Osteocyte (in vitro differentiated cells): ENCODE measurements around the gene HECW1. TPM values are rescaled to one million over a fixed set of nuclear protein-coding genes. Genes with fewer than 3 reads are reported as not detected.
A peak's percentile ranks its signal among the peaks of the same experiment; 100 is the strongest.

Experiments used
- DNase-seq: peaks from one replicate; pipeline ENCODE4 v3.0.0; 2021; ENCODE audit warnings: mixed read lengths; ENCODE audit not compliant: unreplicated experiment; ENCODE audit errors: extremely low spot score
- H3K27ac Mint-ChIP-seq: one replicate; pipeline ENCODE4 v1.8.0; 2021; ENCODE audit warnings: mild to moderate bottlenecking, mixed read lengths; ENCODE audit not compliant: unreplicated experiment
- H3K27me3 Mint-ChIP-seq: one replicate; pipeline ENCODE4 v1.8.0; 2021; ENCODE audit warnings: mixed read lengths; ENCODE audit not compliant: unreplicated experiment
- H3K36me3 Mint-ChIP-seq: one replicate; pipeline ENCODE4 v1.8.0; 2021; ENCODE audit warnings: mixed read lengths; ENCODE audit not compliant: unreplicated experiment
- H3K4me1 Mint-ChIP-seq: one replicate; pipeline ENCODE4 v1.8.0; 2021; ENCODE audit warnings: mixed read lengths; ENCODE audit not compliant: unreplicated experiment
- H3K4me3 Mint-ChIP-seq: one replicate; pipeline ENCODE4 v1.8.0; 2021; ENCODE audit warnings: mild to moderate bottlenecking, moderate library complexity, mixed read lengths; ENCODE audit not compliant: unreplicated experiment
- H3K9me3 Mint-ChIP-seq: one replicate; pipeline ENCODE4 v1.8.0; 2021; ENCODE audit warnings: mixed read lengths; ENCODE audit not compliant: unreplicated experiment
- total RNA-seq: library from RNA; stranded (reverse); gene quantifications from 2 replicates; pipeline ENCODE4 v1.2.1, GENCODE V29; 2021
- TF ChIP-seq, protein P1 (sequence below): fragments of 200-600 bp; sonication (generic); IDR thresholded peaks from 2 replicates; pipeline ENCODE4 v1.5.0; 2021; ENCODE audit warnings: antibody characterized with exemption, mild to moderate bottlenecking, moderate library complexity

HECW1 gene
- total RNA-seq, 1 donor from 2014 or later, result 0.16 TPM

DNA sequence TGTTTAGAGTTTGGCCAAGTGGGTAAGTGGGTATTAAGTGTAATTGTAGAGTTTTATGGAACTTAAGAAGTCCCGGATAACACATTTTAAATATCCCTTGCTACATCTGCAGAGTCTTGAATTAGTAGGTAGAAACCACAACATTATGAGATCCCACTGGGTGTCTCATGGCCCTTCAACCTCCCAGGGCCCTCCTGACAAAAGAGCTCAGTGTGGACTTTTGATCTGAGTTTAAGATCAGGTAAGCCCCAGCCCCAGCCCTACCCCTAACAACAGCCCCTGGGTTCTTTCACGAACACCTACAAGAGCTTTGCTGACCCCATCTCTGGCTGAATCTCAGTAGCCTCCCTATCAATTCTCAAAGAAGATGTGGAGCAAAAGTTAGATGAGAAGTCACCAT is 405.0 kb downstream of the HECW1 start:
- H3K36me3 Mint-ChIP-seq, result no peaks in the 10 kb centered on the region
- H3K4me3 Mint-ChIP-seq, result no peak overlapping the region
- DNase-seq, result no peak
- no peak overlapping the region for H3K27ac Mint-ChIP-seq
- H3K27me3 Mint-ChIP-seq, result peaks cover 4% of the 10 kb centered on the region
- no peaks in the 10 kb centered on the region for H3K9me3 Mint-ChIP-seq
- TF ChIP-seq, protein P1, sequence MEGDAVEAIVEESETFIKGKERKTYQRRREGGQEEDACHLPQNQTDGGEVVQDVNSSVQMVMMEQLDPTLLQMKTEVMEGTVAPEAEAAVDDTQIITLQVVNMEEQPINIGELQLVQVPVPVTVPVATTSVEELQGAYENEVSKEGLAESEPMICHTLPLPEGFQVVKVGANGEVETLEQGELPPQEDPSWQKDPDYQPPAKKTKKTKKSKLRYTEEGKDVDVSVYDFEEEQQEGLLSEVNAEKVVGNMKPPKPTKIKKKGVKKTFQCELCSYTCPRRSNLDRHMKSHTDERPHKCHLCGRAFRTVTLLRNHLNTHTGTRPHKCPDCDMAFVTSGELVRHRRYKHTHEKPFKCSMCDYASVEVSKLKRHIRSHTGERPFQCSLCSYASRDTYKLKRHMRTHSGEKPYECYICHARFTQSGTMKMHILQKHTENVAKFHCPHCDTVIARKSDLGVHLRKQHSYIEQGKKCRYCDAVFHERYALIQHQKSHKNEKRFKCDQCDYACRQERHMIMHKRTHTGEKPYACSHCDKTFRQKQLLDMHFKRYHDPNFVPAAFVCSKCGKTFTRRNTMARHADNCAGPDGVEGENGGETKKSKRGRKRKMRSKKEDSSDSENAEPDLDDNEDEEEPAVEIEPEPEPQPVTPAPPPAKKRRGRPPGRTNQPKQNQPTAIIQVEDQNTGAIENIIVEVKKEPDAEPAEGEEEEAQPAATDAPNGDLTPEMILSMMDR, result no peak
- peaks cover 18% of the 10 kb centered on the region for H3K4me1 Mint-ChIP-seq

DNA sequence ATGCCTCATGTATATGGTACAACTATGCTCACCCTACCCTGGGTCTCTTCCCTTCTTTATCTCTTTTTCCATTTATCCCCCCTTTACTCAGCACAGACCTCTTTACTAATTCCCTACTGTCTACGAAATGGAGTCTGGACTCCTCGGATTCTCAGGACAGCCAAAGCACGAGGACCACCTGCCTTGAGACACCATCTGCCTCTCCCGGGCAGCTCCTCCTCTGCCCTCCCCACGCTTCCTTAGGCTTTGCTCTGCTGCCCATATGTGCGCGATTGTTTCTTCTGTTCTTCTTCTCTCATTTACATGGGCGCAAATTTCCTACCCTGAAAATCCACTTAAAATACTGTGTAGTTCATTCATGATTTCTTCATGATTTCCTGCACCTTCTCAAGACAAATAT is 407.8 kb downstream of the HECW1 start:
- H3K36me3 Mint-ChIP-seq, result no peaks in the 10 kb centered on the region
- no peak for DNase-seq
- H3K4me3 Mint-ChIP-seq, result no peak overlapping the region
- peaks cover 12% of the 10 kb centered on the region for H3K4me1 Mint-ChIP-seq
- H3K9me3 Mint-ChIP-seq, result no peaks in the 10 kb centered on the region
- no peak overlapping the region for H3K27ac Mint-ChIP-seq
- TF ChIP-seq, protein P1, result no peak
- H3K27me3 Mint-ChIP-seq, result peaks cover 2% of the 10 kb centered on the region

DNA sequence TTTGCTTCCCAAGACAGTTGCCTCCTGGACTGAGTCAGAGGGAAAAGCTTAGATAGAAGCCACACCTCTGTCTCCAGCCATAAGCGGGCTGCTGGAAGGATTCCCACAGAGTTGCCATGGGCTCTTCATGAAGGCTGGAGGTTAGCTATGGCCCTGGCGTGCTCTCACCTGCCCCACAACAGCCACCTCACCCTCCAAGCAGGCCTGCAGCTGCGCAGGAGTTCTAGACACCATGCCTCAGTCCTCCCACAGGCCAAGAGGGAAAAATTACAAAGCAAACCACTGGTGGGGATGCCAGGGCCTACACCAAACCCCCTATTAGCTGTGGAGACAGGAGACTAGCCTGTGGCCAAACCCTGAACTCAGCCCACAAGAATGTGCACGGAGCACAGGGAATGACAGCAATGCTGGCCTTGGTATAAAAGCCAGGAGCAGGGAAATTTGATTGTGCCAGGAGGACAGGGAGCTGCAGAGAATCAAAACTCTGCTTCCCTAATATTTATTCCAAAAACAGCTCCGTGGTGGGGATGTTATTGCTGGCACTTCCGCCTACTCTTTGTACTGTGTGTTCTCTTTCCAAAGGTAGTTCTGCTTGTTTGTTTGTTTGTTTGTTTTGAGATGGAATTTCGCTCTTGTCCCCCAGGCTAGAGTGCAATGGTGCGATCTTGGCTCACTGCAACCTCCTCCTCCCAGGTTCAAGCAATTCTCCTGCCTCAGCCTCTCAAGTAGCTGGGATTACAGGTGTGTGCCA is 410.1 kb downstream of the HECW1 start:
- no peaks in the 10 kb centered on the region for H3K36me3 Mint-ChIP-seq
- DNase-seq, result no peak
- peaks cover 12% of the 10 kb centered on the region for H3K4me1 Mint-ChIP-seq
- peak overlapping the region; percentile 18 for H3K27ac Mint-ChIP-seq
- no peak overlapping the region for H3K4me3 Mint-ChIP-seq
- TF ChIP-seq, protein P1, result no peak
- no peaks in the 10 kb centered on the region for H3K9me3 Mint-ChIP-seq
- H3K27me3 Mint-ChIP-seq, result peaks cover 7% of the 10 kb centered on the region

DNA sequence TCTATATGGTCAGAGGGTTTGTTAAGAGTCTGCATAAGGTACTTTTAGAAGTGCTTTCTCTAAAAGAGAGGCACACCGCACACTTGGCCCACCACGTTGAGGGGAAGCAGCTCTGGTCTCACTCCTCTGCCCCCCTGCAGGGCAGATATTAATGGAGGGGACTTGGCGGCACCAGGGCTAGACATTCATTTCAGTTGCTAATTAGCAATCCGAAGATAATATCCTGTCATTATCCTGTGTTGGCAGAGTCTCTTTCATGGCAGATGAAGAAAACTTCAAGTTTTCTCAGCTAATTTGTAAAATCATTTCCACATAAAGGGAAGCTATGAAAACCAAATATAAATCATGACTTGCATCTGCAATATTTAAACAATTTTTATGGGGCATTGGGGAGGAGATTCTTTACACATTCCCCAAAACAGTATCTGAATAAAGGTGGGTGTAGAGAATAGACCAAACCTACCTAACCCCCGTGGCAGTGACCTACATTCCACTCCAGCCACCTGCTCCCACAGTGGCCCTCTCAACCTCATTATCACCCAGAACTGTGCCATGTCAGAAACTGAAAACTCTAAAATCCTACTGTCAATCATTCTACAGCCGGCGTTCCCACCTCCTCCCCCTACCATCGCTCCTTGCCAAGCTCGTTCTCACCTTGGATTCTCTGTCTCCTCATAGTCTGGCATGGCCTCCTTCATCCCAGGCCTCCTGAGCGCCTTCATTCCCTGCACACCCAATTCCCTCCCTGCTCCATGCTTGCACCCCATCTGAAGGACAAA is 416.3 kb downstream of the HECW1 start:
- TF ChIP-seq, protein P1, result no peak
- Mint-ChIP-seq H3K27ac (no peak overlapping the region), H3K4me3 (no peak overlapping the region), H3K4me1 (peaks cover 5% of the 10 kb centered on the region), H3K9me3 (no peaks in the 10 kb centered on the region), H3K36me3 (no peaks in the 10 kb centered on the region), H3K27me3 (peaks cover 5% of the 10 kb centered on the region)
- no peak for DNase-seq
